HFF-Myc (cell line): Measurements from ENCODE around the gene CCNY.
"Not testable (repeated sequence)": the region's sequence is repeated elsewhere in the genome, so short reads cannot be mapped to it uniquely, and the experiment has no call there.

ENCODE experiments used
- DNase-seq: peaks from one replicate; pipeline ENCODE4 v3.0.0-alpha.2; 2011; ENCODE audit warnings: low read depth; ENCODE audit errors: extremely low read depth
- H3K4me3 ChIP-seq: replicated peaks from 2 replicates; pipeline ENCODE4 v1.5.1; 2011; ENCODE audit warnings: low read depth, mild to moderate bottlenecking, control low read depth, low read length
- CTCF ChIP-seq: IDR thresholded peaks from 2 replicates; pipeline ENCODE4 v1.5.1; 2012; ENCODE audit warnings: mild to moderate bottlenecking, low read depth, low read length, control low read depth; ENCODE audit errors: missing control alignments

The CCNY gene

GRCh38 chr10:35417795-35418194 is 81.5 kb downstream of the CCNY start:
- no peak for DNase-seq
- TF ChIP-seq CTCF, result no peak
- H3K4me3 ChIP-seq, result no peak overlapping the region

- not testable (repeated sequence) for DNase-seq, H3K4me3 ChIP-seq
Observed at GRCh38 chr10:35418580-35418979, 82.3 kb downstream of the CCNY start.

- no peak overlapping the region for H3K4me3 ChIP-seq
- no peak for TF ChIP-seq CTCF
- DNase-seq, result no peak
Observed at GRCh38 chr10:35420044-35420443, 83.7 kb downstream of the CCNY start.

- DNase-seq, result no peak
- TF ChIP-seq CTCF, result no peak
- no peak overlapping the region for H3K4me3 ChIP-seq
Observed at GRCh38 chr10:35420827-35421552, 84.7 kb downstream of the CCNY start.

GRCh38 chr10:35421553-35422178 is 85.4 kb downstream of the CCNY start:
- no peak for TF ChIP-seq CTCF
- peak; percentile 56 for DNase-seq
- H3K4me3 ChIP-seq, result no peak overlapping the region

GRCh38 chr10:35422228-35422627 is 85.9 kb downstream of the CCNY start:
- TF ChIP-seq CTCF, result no peak
- H3K4me3 ChIP-seq, result no peak overlapping the region
- DNase-seq, result no peak

- no peak overlapping the region for H3K4me3 ChIP-seq
- TF ChIP-seq CTCF, result no peak
- DNase-seq, result no peak
Observed at GRCh38 chr10:35423505-35424306, 87.4 kb downstream of the CCNY start.
